Measurements from ENCODE around the gene EBP.

GRCh38 chrX:48474127-48474526 lies 47.5 kb upstream of the EBP start:
- TF ChIP-seq CTCF (IDR thresholded peaks at IDR 0.05): no peak
- TF ChIP-seq POLR2A (IDR thresholded peaks at IDR 0.05): no peak

All from lower leg skin (tissue), 3 donors.